DMS 273 (cell line): ENCODE data around the gene SV2C.
"Not testable (repeated sequence)": the region's sequence is repeated elsewhere in the genome, so short reads cannot be mapped to it uniquely, and the experiment has no call there.

Source experiments
- DNase-seq: peaks from one replicate; lab custom pipeline; 2025; ENCODE audit not compliant: unreplicated experiment; lab: John Stamatoyannopoulos, UW

Gene SV2C

GRCh38 chr5:76082772-76083554 lies at the start of gene SV2C:
Gene SV2C, plus strand, starts transcription at chr5:76083383. Its CDS starts 48,368 bp downstream, at chr5:76131751.
- DNase-seq: peak; percentile 78

- peak; percentile 49 for DNase-seq
Observed at GRCh38 chr5:76037736-76038151, 45.4 kb upstream of the SV2C start.

- DNase-seq: peak; percentile 34
Observed at GRCh38 chr5:76038212-76038611, 45.0 kb upstream of the SV2C start.

- DNase-seq: no peak
Observed at GRCh38 chr5:76040806-76041205, 42.4 kb upstream of the SV2C start.

- peak; percentile 12 for DNase-seq
Observed at GRCh38 chr5:76041863-76042262, 41.3 kb upstream of the SV2C start.

- no peak for DNase-seq
Observed at GRCh38 chr5:76046741-76047140, 36.4 kb upstream of the SV2C start.

- no peak for DNase-seq
Observed at GRCh38 chr5:76050134-76050533, 33.0 kb upstream of the SV2C start.

- peak; percentile 12 for DNase-seq
Observed at GRCh38 chr5:76062502-76063041, 20.6 kb upstream of the SV2C start.

- no peak for DNase-seq
Observed at GRCh38 chr5:76065258-76065657, 17.9 kb upstream of the SV2C start.

GRCh38 chr5:76069061-76069735 lies 14.0 kb upstream of the SV2C start:
- peak; percentile 90 for DNase-seq

- DNase-seq: peak; percentile 62
Observed at GRCh38 chr5:76074487-76075065, 8.6 kb upstream of the SV2C start.

- peak; percentile 38 for DNase-seq
Observed at GRCh38 chr5:76081811-76082771, 1.1 kb upstream of the SV2C start.

GRCh38 chr5:76083555-76084495 lies 642 bp downstream of the SV2C start:
- peak; percentile 80 for DNase-seq

GRCh38 chr5:76084496-76085242 lies 1.5 kb downstream of the SV2C start:
- peak; percentile 80 for DNase-seq

- no peak for DNase-seq
Observed at GRCh38 chr5:76085243-76085579, 2.0 kb downstream of the SV2C start.

- DNase-seq: no peak
Observed at GRCh38 chr5:76086095-76086494, 2.9 kb downstream of the SV2C start.

- not testable (repeated sequence) for DNase-seq
Observed at GRCh38 chr5:76089156-76089555, 6.0 kb downstream of the SV2C start.

- DNase-seq: no peak
Observed at GRCh38 chr5:76091351-76091750, 8.2 kb downstream of the SV2C start.

- no peak for DNase-seq
Observed at GRCh38 chr5:76099286-76099702, 16.1 kb downstream of the SV2C start.
